ENCODE results near the gene LRRC1. TPM values are rescaled to one million over a fixed set of nuclear protein-coding genes. Genes with fewer than 3 reads are reported as not detected.

LRRC1 gene
- total RNA-seq, 1 experiment from 2014 or later: 10.3 TPM

- WGBS (ENCODE audit: extremely low coverage, insufficient read length, low lambda C conversion rate): no CpG with 5 or more reads among the region's 5 CpGs
- Histone ChIP-seq H2BK12ac (ENCODE audit: insufficient read length, low read depth, low read length) (no peak overlapping the region), H4K8ac (replicated peaks; ENCODE audit: insufficient read length, low read depth, low read length) (no peak overlapping the region), H3K27ac (ENCODE audit: insufficient read length, low read depth, low read length) (no peak overlapping the region), H3K27me3 (ENCODE audit: insufficient read depth, low read length) (no peaks in the 10 kb centered on the region), H3K14ac (ENCODE audit: insufficient read depth, low read length) (no peak overlapping the region), H2AK5ac (ENCODE audit: insufficient read length, low read length) (no peak overlapping the region), H3K79me2 (ENCODE audit: insufficient read depth, low read length) (no peaks in the 10 kb centered on the region; the same call in 1 of the 2 replicates), H3T11ph (ENCODE audit: low read length) (no peak overlapping the region), H4K91ac (ENCODE audit: insufficient read length, low read depth, low read length) (no peak overlapping the region), H3K18ac (ENCODE audit: insufficient read length, low read depth, low read length) (no peak overlapping the region), H3K9me3 (ENCODE audit: control insufficient read depth, low read depth, low read length) (no peaks in the 10 kb centered on the region), H3K23me2 (ENCODE audit: insufficient read length, low read depth, low read length, poor library complexity, severe bottlenecking) (no peaks in the 10 kb centered on the region), H3K4ac (ENCODE audit: low read depth, low read length) (no peak overlapping the region), H4K20me1 (ENCODE audit: control insufficient read depth, insufficient read depth, insufficient read length) (no peaks in the 10 kb centered on the region), H3K56ac (ENCODE audit: insufficient read length, low read depth, low read length) (no peak overlapping the region), H4K5ac (ENCODE audit: insufficient read length, low read depth, low read length) (no peak overlapping the region), H3K4me2 (ENCODE audit: insufficient read depth, insufficient read length, low read length) (no peak overlapping the region), H2BK15ac (ENCODE audit: low read depth, low read length) (no peak overlapping the region), H3K4me1 (ENCODE audit: insufficient read depth, low read length) (peaks cover 2% of the 10 kb centered on the region; the same call in 1 of the 2 replicates), H2BK120ac (ENCODE audit: low read depth, low read length, poor library complexity, severe bottlenecking) (no peak overlapping the region), H3K9ac (ENCODE audit: extremely low read depth, insufficient read length, low read length) (no peak overlapping the region), H2BK20ac (ENCODE audit: low read depth, low read length, poor library complexity, severe bottlenecking) (no peak overlapping the region), H3K79me1 (ENCODE audit: insufficient read depth, low read depth, low read length, poor library complexity, severe bottlenecking) (no peaks in the 10 kb centered on the region), H2BK5ac (ENCODE audit: insufficient read length, low read length) (no peak overlapping the region), H2AFZ (ENCODE audit: low read length) (no peak overlapping the region), H3K23ac (ENCODE audit: insufficient read length, low read depth, low read length) (no peak overlapping the region)
- TF ChIP-seq, protein P1, sequence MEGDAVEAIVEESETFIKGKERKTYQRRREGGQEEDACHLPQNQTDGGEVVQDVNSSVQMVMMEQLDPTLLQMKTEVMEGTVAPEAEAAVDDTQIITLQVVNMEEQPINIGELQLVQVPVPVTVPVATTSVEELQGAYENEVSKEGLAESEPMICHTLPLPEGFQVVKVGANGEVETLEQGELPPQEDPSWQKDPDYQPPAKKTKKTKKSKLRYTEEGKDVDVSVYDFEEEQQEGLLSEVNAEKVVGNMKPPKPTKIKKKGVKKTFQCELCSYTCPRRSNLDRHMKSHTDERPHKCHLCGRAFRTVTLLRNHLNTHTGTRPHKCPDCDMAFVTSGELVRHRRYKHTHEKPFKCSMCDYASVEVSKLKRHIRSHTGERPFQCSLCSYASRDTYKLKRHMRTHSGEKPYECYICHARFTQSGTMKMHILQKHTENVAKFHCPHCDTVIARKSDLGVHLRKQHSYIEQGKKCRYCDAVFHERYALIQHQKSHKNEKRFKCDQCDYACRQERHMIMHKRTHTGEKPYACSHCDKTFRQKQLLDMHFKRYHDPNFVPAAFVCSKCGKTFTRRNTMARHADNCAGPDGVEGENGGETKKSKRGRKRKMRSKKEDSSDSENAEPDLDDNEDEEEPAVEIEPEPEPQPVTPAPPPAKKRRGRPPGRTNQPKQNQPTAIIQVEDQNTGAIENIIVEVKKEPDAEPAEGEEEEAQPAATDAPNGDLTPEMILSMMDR (conservative IDR thresholded peaks at IDR 0.05): no peak
- H3K27me3 Mint-ChIP-seq (ENCODE audit: low read depth): no peaks in the 10 kb centered on the region
- no peaks in the 10 kb centered on the region for H3K9me3 Mint-ChIP-seq
- no peak for DNase-seq
- peaks cover 36 to 46% of the 10 kb centered on the region in 2 experiments for H3K4me1 Mint-ChIP-seq
- no peak overlapping the region for H3K27ac Mint-ChIP-seq
- H3K4me3 Mint-ChIP-seq: no peak overlapping the region
- H3K36me3 Mint-ChIP-seq (ENCODE audit: insufficient read depth in 1 of 3, low read depth in 3 of 3): no peaks in the 10 kb centered on the region
Observed at GRCh38 chr6:53811746-53812145, 16.9 kb downstream of the LRRC1 start.

Data from H9 (cell line).